MM.1S (cell line): Measurements from ENCODE around the gene SH3BGRL3.
A peak's percentile ranks its signal among the peaks of the same experiment; 100 is the strongest.

Experiments
- DNase-seq: peaks from one replicate; pipeline ENCODE4 v3.0.0-alpha.2; 2015
- H2AFZ ChIP-seq: fragments of 300-600 bp; sonication (generic); 2 replicates; pipeline ENCODE4 v1.6.0; 2016; ENCODE audit warnings: antibody characterized with exemption, low read length
- H3F3A ChIP-seq: fragments of 300-600 bp; sonication (generic); 2 replicates; pipeline ENCODE4 v1.6.1; 2016; ENCODE audit warnings: mild to moderate bottlenecking, antibody characterized with exemption, low read length, moderate library complexity, mixed read lengths; ENCODE audit not compliant: insufficient read depth
- H3K27ac ChIP-seq: fragments of 300-600 bp; sonication (generic); 2 replicates; pipeline ENCODE4 v1.5.1; 2016; ENCODE audit warnings: mild to moderate bottlenecking, low read length
- H3K27me3 ChIP-seq: fragments of 300-600 bp; sonication (generic); replicated peaks from 2 replicates; pipeline ENCODE4 v1.6.0; 2016; ENCODE audit warnings: low read length; ENCODE audit not compliant: insufficient read depth
- H3K36me3 ChIP-seq: fragments of 300-600 bp; sonication (generic); replicated peaks from 2 replicates; pipeline ENCODE4 v1.6.1; 2016; ENCODE audit warnings: mild to moderate bottlenecking, low read length, mixed read lengths; ENCODE audit not compliant: insufficient read depth
- H3K4me1 ChIP-seq: fragments of 300-600 bp; sonication (generic); 2 replicates; pipeline ENCODE4 v1.6.1; 2016; ENCODE audit warnings: low read length, mixed read lengths
- H3K4me2 ChIP-seq: fragments of 300-600 bp; sonication (generic); 2 replicates; pipeline ENCODE4 v1.6.0; 2016; ENCODE audit warnings: low read depth, low read length
- H3K4me3 ChIP-seq: fragments of 300-600 bp; sonication (generic); 2 replicates; pipeline ENCODE4 v1.5.1; 2016; ENCODE audit warnings: low read length, mixed read lengths
- H3K79me2 ChIP-seq: fragments of 300-600 bp; sonication (generic); 2 replicates; pipeline ENCODE4 v1.6.1; 2016; ENCODE audit warnings: mixed run types, low read length, mixed read lengths
- H3K9ac ChIP-seq: fragments of 300-600 bp; sonication (generic); 2 replicates; pipeline ENCODE4 v1.6.1; 2016; ENCODE audit warnings: low read length, mixed read lengths
- H3K9me2 ChIP-seq: fragments of 300-600 bp; sonication (generic); replicated peaks from 2 replicates; pipeline ENCODE4 v1.6.1; 2016; ENCODE audit warnings: mild to moderate bottlenecking, low read length, mixed read lengths; ENCODE audit not compliant: insufficient read depth
- H3K9me3 ChIP-seq: fragments of 300-600 bp; sonication (generic); replicated peaks from 2 replicates; pipeline ENCODE4 v1.6.1; 2016; ENCODE audit warnings: mild to moderate bottlenecking, low read length, mixed read lengths; ENCODE audit not compliant: insufficient read depth
- H4K20me1 ChIP-seq: fragments of 300-600 bp; sonication (generic); 2 replicates; pipeline ENCODE4 v1.6.1; 2016; ENCODE audit warnings: mild to moderate bottlenecking, low read length, moderate library complexity, mixed read lengths; ENCODE audit not compliant: insufficient read depth
- EZH2 ChIP-seq: fragments of 300-600 bp; sonication (generic); optimal IDR thresholded peaks from 2 replicates; pipeline ENCODE3; 2017; ENCODE audit warnings: low read depth, mild to moderate bottlenecking, antibody characterized with exemption, low read length, mixed read lengths
- EZH2phosphoT487 ChIP-seq: fragments of 300-600 bp; sonication (generic); IDR thresholded peaks from 2 replicates; pipeline ENCODE4 v1.6.1; 2018; ENCODE audit warnings: antibody characterized with exemption, low read length
- TF ChIP-seq, protein P1 (sequence below): fragments of 300-600 bp; sonication (generic); IDR thresholded peaks from 2 replicates; pipeline ENCODE4 v1.5.1; 2016; ENCODE audit warnings: antibody characterized with exemption, low read length, mixed read lengths

SH3BGRL3 gene

DNA sequence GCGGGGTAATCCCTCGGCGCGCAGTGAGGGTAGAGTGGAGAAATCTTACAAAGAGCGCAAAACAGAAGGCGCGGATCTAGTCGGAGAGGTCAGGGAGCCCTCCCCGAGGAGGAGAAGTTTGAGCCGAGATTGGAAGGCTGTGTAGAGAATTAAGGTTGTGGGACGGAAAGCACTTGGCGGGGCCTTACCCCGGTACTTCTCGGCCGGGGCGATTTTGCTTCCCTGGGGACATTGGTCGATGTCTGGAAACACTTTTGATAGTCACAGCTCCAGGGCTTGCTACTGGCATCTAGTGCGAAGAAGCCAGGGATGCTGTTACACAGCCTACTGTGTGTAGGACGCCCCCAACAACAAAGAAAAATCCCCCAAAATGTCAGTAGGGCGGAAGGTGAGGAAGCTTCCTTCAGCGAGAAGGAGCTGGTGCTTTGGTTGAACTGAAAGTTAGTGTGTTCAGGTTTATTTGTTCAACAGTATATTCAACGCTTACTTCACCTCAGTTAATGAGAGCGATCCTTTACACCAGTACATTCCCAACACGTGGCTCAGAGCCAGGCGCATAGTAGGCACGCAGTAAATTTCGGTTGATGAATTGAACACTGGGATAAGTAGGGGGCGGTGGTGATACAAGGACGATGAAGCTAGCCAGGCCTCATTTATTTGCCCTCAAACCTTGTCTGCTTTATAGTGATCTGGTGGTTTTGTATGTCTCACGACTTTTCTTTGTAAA lies 45.1 kb upstream of the SH3BGRL3 start:
- no peaks in the 10 kb centered on the region for H3K9me3 ChIP-seq
- H3K27me3 ChIP-seq, result no peaks in the 10 kb centered on the region
- DNase-seq, result peak; percentile 33
- TF ChIP-seq EZH2phosphoT487 (no peak), EZH2 (no peak)
- TF ChIP-seq, protein P1, sequence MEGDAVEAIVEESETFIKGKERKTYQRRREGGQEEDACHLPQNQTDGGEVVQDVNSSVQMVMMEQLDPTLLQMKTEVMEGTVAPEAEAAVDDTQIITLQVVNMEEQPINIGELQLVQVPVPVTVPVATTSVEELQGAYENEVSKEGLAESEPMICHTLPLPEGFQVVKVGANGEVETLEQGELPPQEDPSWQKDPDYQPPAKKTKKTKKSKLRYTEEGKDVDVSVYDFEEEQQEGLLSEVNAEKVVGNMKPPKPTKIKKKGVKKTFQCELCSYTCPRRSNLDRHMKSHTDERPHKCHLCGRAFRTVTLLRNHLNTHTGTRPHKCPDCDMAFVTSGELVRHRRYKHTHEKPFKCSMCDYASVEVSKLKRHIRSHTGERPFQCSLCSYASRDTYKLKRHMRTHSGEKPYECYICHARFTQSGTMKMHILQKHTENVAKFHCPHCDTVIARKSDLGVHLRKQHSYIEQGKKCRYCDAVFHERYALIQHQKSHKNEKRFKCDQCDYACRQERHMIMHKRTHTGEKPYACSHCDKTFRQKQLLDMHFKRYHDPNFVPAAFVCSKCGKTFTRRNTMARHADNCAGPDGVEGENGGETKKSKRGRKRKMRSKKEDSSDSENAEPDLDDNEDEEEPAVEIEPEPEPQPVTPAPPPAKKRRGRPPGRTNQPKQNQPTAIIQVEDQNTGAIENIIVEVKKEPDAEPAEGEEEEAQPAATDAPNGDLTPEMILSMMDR, result no peak
- peak overlapping the region; percentile 46; the same call in 1 of the 2 replicates for H3K27ac ChIP-seq
- H2AFZ ChIP-seq, result peak overlapping the region; percentile 85
- H4K20me1 ChIP-seq, result no peaks in the 10 kb centered on the region
- H3K9ac ChIP-seq, result peak overlapping the region; percentile 79
- H3K4me2 ChIP-seq, result peak overlapping the region; percentile 90
- no peaks in the 10 kb centered on the region for H3F3A ChIP-seq
- no peaks in the 10 kb centered on the region for H3K9me2 ChIP-seq
- peaks cover 21% of the 10 kb centered on the region; the same call in 1 of the 2 replicates for H3K4me1 ChIP-seq
- H3K36me3 ChIP-seq, result no peaks in the 10 kb centered on the region
- peaks cover 56% of the 10 kb centered on the region for H3K79me2 ChIP-seq
- peak overlapping the region; percentile 97 for H3K4me3 ChIP-seq

DNA sequence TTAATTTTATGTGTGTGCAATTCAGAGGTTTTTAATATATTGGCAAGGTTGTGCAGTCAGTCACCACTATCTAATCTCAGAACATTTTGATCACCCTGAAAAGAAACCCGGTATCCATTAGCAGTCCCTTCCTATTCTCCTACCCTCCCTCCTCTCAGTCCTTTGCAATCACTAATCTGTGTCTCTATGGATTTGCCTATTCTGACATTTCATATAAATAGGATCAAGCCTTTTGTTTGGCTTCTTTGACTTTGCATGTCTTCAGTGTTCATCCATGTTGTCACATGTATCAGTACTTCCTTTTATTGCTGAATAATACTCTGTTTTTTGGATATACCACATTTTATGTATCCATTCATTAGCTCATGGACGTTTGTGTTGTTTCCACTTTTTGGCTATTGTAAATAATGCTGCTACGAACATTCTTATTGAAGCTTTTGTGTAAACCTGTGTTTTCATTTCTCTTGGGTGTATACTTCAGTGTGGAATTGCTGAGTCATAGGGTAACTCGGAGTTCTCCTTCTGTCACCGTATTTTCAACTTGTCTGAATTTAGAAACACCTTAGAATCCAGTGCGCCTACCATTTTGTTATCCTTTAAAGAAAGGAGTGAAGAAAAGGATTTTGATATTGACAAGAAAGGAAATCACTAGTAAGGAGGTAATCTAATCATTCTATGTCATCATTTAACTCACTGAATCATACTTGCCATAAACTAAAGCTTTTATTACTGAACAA lies 42.5 kb upstream of the SH3BGRL3 start:
- no peaks in the 10 kb centered on the region for H3K27me3 ChIP-seq
- H3K79me2 ChIP-seq, result peaks cover 81% of the 10 kb centered on the region
- peaks cover 21% of the 10 kb centered on the region; the same call in 1 of the 2 replicates for H3K4me1 ChIP-seq
- H3K36me3 ChIP-seq, result no peaks in the 10 kb centered on the region; the same call in 1 of the 2 replicates
- H3F3A ChIP-seq, result no peaks in the 10 kb centered on the region
- no peaks in the 10 kb centered on the region for H3K9me3 ChIP-seq
- H3K4me2 ChIP-seq, result peak overlapping the region; percentile 90
- H3K9me2 ChIP-seq, result no peaks in the 10 kb centered on the region
- peak overlapping the region; percentile 26; the same call in 1 of the 2 replicates for H3K27ac ChIP-seq
- no peak overlapping the region for H3K9ac ChIP-seq
- peak; percentile 60 for DNase-seq
- no peak overlapping the region for H2AFZ ChIP-seq
- TF ChIP-seq, protein P1, result no peak
- TF ChIP-seq EZH2, result no peak
- no peak for TF ChIP-seq EZH2phosphoT487
- no peaks in the 10 kb centered on the region for H4K20me1 ChIP-seq
- peak overlapping the region; percentile 30 for H3K4me3 ChIP-seq

DNA sequence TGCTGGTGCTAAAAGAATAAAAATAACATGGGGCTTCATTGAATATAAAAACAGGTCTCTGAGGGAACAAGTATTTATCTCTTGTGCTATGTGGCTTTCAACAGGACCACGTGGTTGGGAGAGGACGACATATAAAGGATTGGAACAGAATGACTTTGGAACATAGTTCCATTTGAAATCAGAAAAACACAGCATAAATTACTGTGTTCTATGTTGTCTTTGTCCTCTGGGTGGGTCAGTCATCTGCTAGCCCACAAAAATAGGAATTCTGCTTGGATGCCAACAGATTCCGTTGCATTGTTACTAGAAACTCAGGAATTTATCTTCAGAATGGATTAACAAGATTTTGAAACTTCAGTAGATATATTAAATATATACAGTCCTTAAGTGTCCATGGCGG lies 40.0 kb upstream of the SH3BGRL3 start:
- H3K9me2 ChIP-seq, result no peaks in the 10 kb centered on the region

More for the DNA sequence above, 40.0 kb upstream of the SH3BGRL3 start:
- DNase-seq, result no peak
- Histone ChIP-seq H3K79me2 (peaks cover 100% of the 10 kb centered on the region), H3F3A (no peaks in the 10 kb centered on the region), H3K4me1 (peaks cover 21% of the 10 kb centered on the region; the same call in 1 of the 2 replicates), H3K9me3 (no peaks in the 10 kb centered on the region), H3K27me3 (no peaks in the 10 kb centered on the region), H3K4me2 (no peak overlapping the region), H3K9ac (no peak overlapping the region), H3K4me3 (no peak overlapping the region), H3K27ac (no peak overlapping the region), H3K36me3 (no peaks in the 10 kb centered on the region; the same call in 1 of the 2 replicates), H4K20me1 (no peaks in the 10 kb centered on the region), H2AFZ (no peak overlapping the region)
- no peak for TF ChIP-seq EZH2
- TF ChIP-seq EZH2phosphoT487, result no peak
- TF ChIP-seq, protein P1, result no peak
